Fibroblast of skin of left quadriceps (primary cell): ENCODE data around the gene SLC41A2.
"Not testable (repeated sequence)": the region's sequence is repeated elsewhere in the genome, so short reads cannot be mapped to it uniquely, and the experiment has no call there.

Experiments
- DNase-seq, 2 experiments: peaks; one replicate each; pipeline ENCODE4 v3.0.0-alpha.2; 2013; ENCODE audit warnings: low read depth in 2 of 2

SLC41A2 gene

GRCh38 chr12:104964167-104964855, 6.2 kb upstream of the SLC41A2 start:
- DNase-seq: no peak

- no peak for DNase-seq
Measured at GRCh38 chr12:104963757-104964156, 5.7 kb upstream of the SLC41A2 start.

GRCh38 chr12:104960464-104960863, 2.4 kb upstream of the SLC41A2 start:
- DNase-seq: no peak

- DNase-seq: no peak
Measured at GRCh38 chr12:104959335-104959841, 1.3 kb upstream of the SLC41A2 start.

GRCh38 chr12:104958805-104959334, 780 bp upstream of the SLC41A2 start:
- DNase-seq: no peak

- DNase-seq: no peak
Measured at GRCh38 chr12:104957719-104958000, 430 bp downstream of the SLC41A2 start.

- no peak for DNase-seq
Measured at GRCh38 chr12:104956870-104957718, 996 bp downstream of the SLC41A2 start.

GRCh38 chr12:104955703-104956102, 2.4 kb downstream of the SLC41A2 start:
- no peak for DNase-seq

GRCh38 chr12:104953323-104953722, 4.8 kb downstream of the SLC41A2 start:
- DNase-seq: no peak

- DNase-seq: no peak
Measured at GRCh38 chr12:104952816-104953215, 5.3 kb downstream of the SLC41A2 start.

GRCh38 chr12:104951759-104952509, 6.2 kb downstream of the SLC41A2 start:
- no peak for DNase-seq

- DNase-seq: not testable (repeated sequence)
Measured at GRCh38 chr12:104948716-104949115, 9.4 kb downstream of the SLC41A2 start.

- no peak for DNase-seq
Measured at GRCh38 chr12:104944252-104944651, 13.8 kb downstream of the SLC41A2 start.

- not testable (repeated sequence) for DNase-seq
Measured at GRCh38 chr12:104943401-104943800, 14.7 kb downstream of the SLC41A2 start.

- DNase-seq: no peak
Measured at GRCh38 chr12:104942075-104942474, 16.0 kb downstream of the SLC41A2 start.

GRCh38 chr12:104941454-104941853, 16.6 kb downstream of the SLC41A2 start:
- no peak for DNase-seq

- no peak for DNase-seq
Measured at GRCh38 chr12:104939089-104939488, 19.0 kb downstream of the SLC41A2 start.

GRCh38 chr12:104938371-104938770, 19.7 kb downstream of the SLC41A2 start:
- no peak for DNase-seq

- DNase-seq: no peak
Measured at GRCh38 chr12:104935886-104936285, 22.2 kb downstream of the SLC41A2 start.

- DNase-seq: no peak
Measured at GRCh38 chr12:104933778-104934177, 24.3 kb downstream of the SLC41A2 start.

GRCh38 chr12:104933128-104933527, 25.0 kb downstream of the SLC41A2 start:
- DNase-seq: no peak
